Fibroblast of lung (primary cell): Measurements from ENCODE around the gene KCMF1.

Experiments used
- EZH2 ChIP-seq: IDR thresholded peaks from 2 replicates; pipeline ENCODE4 v1.5.1; 2012; ENCODE audit warnings: low read length, control low read depth, mild to moderate bottlenecking; ENCODE audit errors: missing control alignments
- TF ChIP-seq, protein P1 (sequence below), 2 donors: IDR thresholded peaks in 1 of 2; conservative IDR thresholded peaks in 1 of 2; 1 replicate in 1 of 2; 2 replicates in 1 of 2; pipeline ENCODE4 v1.5.1; 2011 to 2012; ENCODE audit warnings: low read length in 2 of 2, control low read depth in 1 of 2, inconsistent platforms in 1 of 2, low read depth in 1 of 2, mild to moderate bottlenecking in 1 of 2

DNA sequence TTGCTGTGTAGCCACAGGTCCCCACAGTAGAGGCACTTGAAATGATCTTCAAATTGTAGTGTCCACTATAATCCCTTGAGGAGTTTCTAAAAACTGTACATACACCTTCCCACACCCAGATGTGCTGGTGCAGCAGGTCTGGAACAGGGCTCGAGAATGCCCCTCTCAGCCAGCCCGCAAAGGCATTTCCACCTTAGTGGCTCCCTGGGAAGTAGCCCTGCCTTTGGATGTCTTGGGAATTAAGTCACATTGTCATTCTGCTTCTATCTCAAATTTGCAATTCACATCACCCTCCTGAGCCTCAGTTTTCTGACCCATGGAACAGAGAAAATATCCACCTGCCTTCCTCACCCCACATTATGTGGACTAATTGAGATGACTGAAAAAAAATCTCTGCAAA is 118.0 kb downstream of the KCMF1 start:
- TF ChIP-seq, protein P1, sequence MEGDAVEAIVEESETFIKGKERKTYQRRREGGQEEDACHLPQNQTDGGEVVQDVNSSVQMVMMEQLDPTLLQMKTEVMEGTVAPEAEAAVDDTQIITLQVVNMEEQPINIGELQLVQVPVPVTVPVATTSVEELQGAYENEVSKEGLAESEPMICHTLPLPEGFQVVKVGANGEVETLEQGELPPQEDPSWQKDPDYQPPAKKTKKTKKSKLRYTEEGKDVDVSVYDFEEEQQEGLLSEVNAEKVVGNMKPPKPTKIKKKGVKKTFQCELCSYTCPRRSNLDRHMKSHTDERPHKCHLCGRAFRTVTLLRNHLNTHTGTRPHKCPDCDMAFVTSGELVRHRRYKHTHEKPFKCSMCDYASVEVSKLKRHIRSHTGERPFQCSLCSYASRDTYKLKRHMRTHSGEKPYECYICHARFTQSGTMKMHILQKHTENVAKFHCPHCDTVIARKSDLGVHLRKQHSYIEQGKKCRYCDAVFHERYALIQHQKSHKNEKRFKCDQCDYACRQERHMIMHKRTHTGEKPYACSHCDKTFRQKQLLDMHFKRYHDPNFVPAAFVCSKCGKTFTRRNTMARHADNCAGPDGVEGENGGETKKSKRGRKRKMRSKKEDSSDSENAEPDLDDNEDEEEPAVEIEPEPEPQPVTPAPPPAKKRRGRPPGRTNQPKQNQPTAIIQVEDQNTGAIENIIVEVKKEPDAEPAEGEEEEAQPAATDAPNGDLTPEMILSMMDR (conservative IDR thresholded peaks at IDR 0.05 in 1 of 2, IDR thresholded peaks at IDR 0.05 in 1 of 2; ENCODE audit: low read depth in 1 of 2, low read length in 2 of 2), result no peak
- TF ChIP-seq EZH2, result no peak
